GM21360 (cell line): ENCODE results near the gene SNX9.

Experiments
- ATAC-seq: cut with Tn5 transposase; IDR thresholded peaks from one replicate; pipeline ENCODE4 v1.9.1; 2021; ENCODE audit warnings: mild to moderate bottlenecking, moderate library complexity; ENCODE audit not compliant: unreplicated experiment

Gene SNX9

GRCh38 chr6:157800420-157801237 is 22.4 kb upstream of the SNX9 start:
- ATAC-seq: peak; percentile 95

- no peak for ATAC-seq
Observed at GRCh38 chr6:157804448-157805327, 18.4 kb upstream of the SNX9 start.

- no peak for ATAC-seq
Observed at GRCh38 chr6:157806131-157806855, 16.8 kb upstream of the SNX9 start.

GRCh38 chr6:157806856-157807215 is 16.2 kb upstream of the SNX9 start:
- ATAC-seq: no peak

- ATAC-seq: no peak
Observed at GRCh38 chr6:157808405-157808950, 14.6 kb upstream of the SNX9 start.

GRCh38 chr6:157809613-157810012 is 13.4 kb upstream of the SNX9 start:
- ATAC-seq: no peak

GRCh38 chr6:157811137-157811475 is 11.9 kb upstream of the SNX9 start:
- ATAC-seq: no peak

GRCh38 chr6:157811476-157812173 is 11.4 kb upstream of the SNX9 start:
- no peak for ATAC-seq

GRCh38 chr6:157812425-157813171 is 10.4 kb upstream of the SNX9 start:
- ATAC-seq: no peak

- ATAC-seq: no peak
Observed at GRCh38 chr6:157813191-157813590, 9.9 kb upstream of the SNX9 start.

GRCh38 chr6:157813750-157814455 is 9.1 kb upstream of the SNX9 start:
- no peak for ATAC-seq

- no peak for ATAC-seq
Observed at GRCh38 chr6:157814883-157815282, 8.2 kb upstream of the SNX9 start.

- ATAC-seq: no peak
Observed at GRCh38 chr6:157821342-157822033, 1.6 kb upstream of the SNX9 start.

- no peak for ATAC-seq
Observed at GRCh38 chr6:157822245-157823000, 623 bp upstream of the SNX9 start.

- peak; percentile 43 for ATAC-seq
Observed at GRCh38 chr6:157823528-157824370, 703 bp downstream of the SNX9 start.

- no peak for ATAC-seq
Observed at GRCh38 chr6:157825243-157825904, 2.3 kb downstream of the SNX9 start.
